WTC11 (cell line): ENCODE measurements around the gene ACADVL.

Experiments
- CREB1 ChIP-seq: sonication (generic); formaldehyde crosslinking; IDR thresholded peaks from 2 replicates; pipeline ENCODE4 v1.8.0; 2023; ENCODE audit warnings: mild to moderate bottlenecking, missing genetic modification reagents
- CREM ChIP-seq: sonication (generic); formaldehyde crosslinking; IDR thresholded peaks from 2 replicates; pipeline ENCODE4 v1.8.1; 2022; ENCODE audit warnings: mild to moderate bottlenecking, missing genetic modification reagents, moderate library complexity
- ETV6 ChIP-seq: sonication (generic); formaldehyde crosslinking; IDR thresholded peaks from 2 replicates; pipeline ENCODE4 v1.8.1; 2022; ENCODE audit warnings: mild to moderate bottlenecking, missing genetic modification reagents
- PRRX2 ChIP-seq: fragments of 250-450 bp; sonication (Bioruptor Pico); IDR thresholded peaks from 2 replicates; pipeline ENCODE4 v1.8.0; 2021; ENCODE audit warnings: mild to moderate bottlenecking
- TF ChIP-seq, protein P1 (sequence below): fragments of 200-600 bp; IDR thresholded peaks from 2 replicates; pipeline ENCODE4 v1.8.0; 2022; ENCODE audit warnings: antibody characterized with exemption
- TF ChIP-seq, protein P2 (sequence below): sonication (generic); formaldehyde crosslinking; IDR thresholded peaks from 2 replicates; pipeline ENCODE4 v1.8.1; 2023; ENCODE audit warnings: mild to moderate bottlenecking, missing genetic modification reagents, moderate library complexity

- TF ChIP-seq CREB1 (CRISPR knock-in tag) (no peak), PRRX2 (CRISPR knock-in tag) (no peak), CREM (CRISPR knock-in tag) (no peak), ETV6 (no peak)
- TF ChIP-seq, protein P1, sequence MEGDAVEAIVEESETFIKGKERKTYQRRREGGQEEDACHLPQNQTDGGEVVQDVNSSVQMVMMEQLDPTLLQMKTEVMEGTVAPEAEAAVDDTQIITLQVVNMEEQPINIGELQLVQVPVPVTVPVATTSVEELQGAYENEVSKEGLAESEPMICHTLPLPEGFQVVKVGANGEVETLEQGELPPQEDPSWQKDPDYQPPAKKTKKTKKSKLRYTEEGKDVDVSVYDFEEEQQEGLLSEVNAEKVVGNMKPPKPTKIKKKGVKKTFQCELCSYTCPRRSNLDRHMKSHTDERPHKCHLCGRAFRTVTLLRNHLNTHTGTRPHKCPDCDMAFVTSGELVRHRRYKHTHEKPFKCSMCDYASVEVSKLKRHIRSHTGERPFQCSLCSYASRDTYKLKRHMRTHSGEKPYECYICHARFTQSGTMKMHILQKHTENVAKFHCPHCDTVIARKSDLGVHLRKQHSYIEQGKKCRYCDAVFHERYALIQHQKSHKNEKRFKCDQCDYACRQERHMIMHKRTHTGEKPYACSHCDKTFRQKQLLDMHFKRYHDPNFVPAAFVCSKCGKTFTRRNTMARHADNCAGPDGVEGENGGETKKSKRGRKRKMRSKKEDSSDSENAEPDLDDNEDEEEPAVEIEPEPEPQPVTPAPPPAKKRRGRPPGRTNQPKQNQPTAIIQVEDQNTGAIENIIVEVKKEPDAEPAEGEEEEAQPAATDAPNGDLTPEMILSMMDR, result no peak
- TF ChIP-seq, protein P2, sequence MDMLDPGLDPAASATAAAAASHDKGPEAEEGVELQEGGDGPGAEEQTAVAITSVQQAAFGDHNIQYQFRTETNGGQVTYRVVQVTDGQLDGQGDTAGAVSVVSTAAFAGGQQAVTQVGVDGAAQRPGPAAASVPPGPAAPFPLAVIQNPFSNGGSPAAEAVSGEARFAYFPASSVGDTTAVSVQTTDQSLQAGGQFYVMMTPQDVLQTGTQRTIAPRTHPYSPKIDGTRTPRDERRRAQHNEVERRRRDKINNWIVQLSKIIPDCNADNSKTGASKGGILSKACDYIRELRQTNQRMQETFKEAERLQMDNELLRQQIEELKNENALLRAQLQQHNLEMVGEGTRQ (CRISPR knock-in tag), result no peak
These were observed 23.7 kb downstream of the ACADVL start for GRCh38 chr17:7243453-7243729.
